ENCODE results near the gene BCAP31.
"Not testable (repeated sequence)": the region's sequence is repeated elsewhere in the genome, so short reads cannot be mapped to it uniquely, and the experiment has no call there.

BCAP31 gene

GRCh38 chrX:153707406-153707805 lies 16.8 kb downstream of the BCAP31 start:
- DNase-seq: no peak

GRCh38 chrX:153706799-153707198 lies 17.4 kb downstream of the BCAP31 start:
- no peak for DNase-seq

- not testable (repeated sequence) for DNase-seq
Measured at GRCh38 chrX:153705403-153706060, 18.7 kb downstream of the BCAP31 start.

- not testable (repeated sequence) for DNase-seq
Measured at GRCh38 chrX:153704631-153705402, 19.4 kb downstream of the BCAP31 start.

GRCh38 chrX:153704021-153704526 lies 20.1 kb downstream of the BCAP31 start:
- DNase-seq: no peak

GRCh38 chrX:153703036-153703370 lies 21.2 kb downstream of the BCAP31 start:
- no peak for DNase-seq

- DNase-seq: no peak
Measured at GRCh38 chrX:153702336-153703035, 21.7 kb downstream of the BCAP31 start.

GRCh38 chrX:153701706-153702105 lies 22.5 kb downstream of the BCAP31 start:
- DNase-seq: no peak

GRCh38 chrX:153700967-153701366 lies 23.2 kb downstream of the BCAP31 start:
- no peak for DNase-seq

- DNase-seq: no peak
Measured at GRCh38 chrX:153700376-153700945, 23.7 kb downstream of the BCAP31 start.

- DNase-seq: not testable (repeated sequence)
Measured at GRCh38 chrX:153699784-153700371, 24.3 kb downstream of the BCAP31 start.

- DNase-seq: not testable (repeated sequence)
Measured at GRCh38 chrX:153699210-153699783, 24.9 kb downstream of the BCAP31 start.

- DNase-seq: no peak
Measured at GRCh38 chrX:153697924-153698865, 26.0 kb downstream of the BCAP31 start.

GRCh38 chrX:153696986-153697722 lies 27.0 kb downstream of the BCAP31 start:
- not testable (repeated sequence) for DNase-seq

GRCh38 chrX:153696538-153696937 lies 27.6 kb downstream of the BCAP31 start:
- not testable (repeated sequence) for DNase-seq

GRCh38 chrX:153696100-153696499 lies 28.1 kb downstream of the BCAP31 start:
- DNase-seq: no peak

- DNase-seq: no peak
Measured at GRCh38 chrX:153694687-153695270, 29.4 kb downstream of the BCAP31 start.

GRCh38 chrX:153694256-153694655 lies 29.9 kb downstream of the BCAP31 start:
- not testable (repeated sequence) for DNase-seq

- DNase-seq: no peak
Measured at GRCh38 chrX:153693216-153694086, 30.7 kb downstream of the BCAP31 start.

Measured in SW 1271 (cell line).